NB4 (cell line): ENCODE measurements around the gene DLX2.
A peak's percentile ranks its signal among the peaks of the same experiment; 100 is the strongest.

Experiments
- DNase-seq: peaks from one replicate; pipeline ENCODE4 v3.0.0; 2010; ENCODE audit warnings: low read depth
- H3K4me3 ChIP-seq: one replicate; pipeline ENCODE4 v1.5.1; 2011; ENCODE audit warnings: mild to moderate bottlenecking, low read depth, low read length, moderate library complexity
- CTCF ChIP-seq: IDR thresholded peaks from one replicate; pipeline ENCODE4 v1.5.1; 2012; ENCODE audit warnings: low read depth, low read length
- MAX ChIP-seq: IDR thresholded peaks from 2 replicates; pipeline ENCODE4 v1.6.1; 2011; ENCODE audit warnings: low read depth, low read length
- MYC ChIP-seq: IDR thresholded peaks from 2 replicates; pipeline ENCODE4 v1.6.1; 2011; ENCODE audit warnings: low read depth, low read length
- POLR2A ChIP-seq: IDR thresholded peaks from 2 replicates; pipeline ENCODE4 v1.6.1; 2011; ENCODE audit warnings: mild to moderate bottlenecking; ENCODE audit not compliant: insufficient read length; ENCODE audit errors: extremely low read depth

DLX2 gene

GRCh38 chr2:172087780-172088244 lies 14.9 kb downstream of the DLX2 start:
- no peak overlapping the region for H3K4me3 ChIP-seq
- DNase-seq: no peak
- TF ChIP-seq MYC: no peak
- TF ChIP-seq POLR2A: no peak
- no peak for TF ChIP-seq MAX
- no peak for TF ChIP-seq CTCF

- DNase-seq: no peak
- no peak overlapping the region for H3K4me3 ChIP-seq
- TF ChIP-seq POLR2A (no peak), MYC (no peak), CTCF (no peak), MAX (no peak)
These were observed 15.4 kb downstream of the DLX2 start for GRCh38 chr2:172087207-172087779.

- TF ChIP-seq MAX (no peak), POLR2A (no peak), MYC (no peak), CTCF (no peak)
- DNase-seq: peak; percentile 45
- peak overlapping the region; percentile 35 for H3K4me3 ChIP-seq
These were observed 16.2 kb downstream of the DLX2 start for GRCh38 chr2:172086241-172087206.

GRCh38 chr2:172085460-172086159 lies 17.1 kb downstream of the DLX2 start, which contains the start of gene DLX1:
Gene DLX1 (plus strand): TSS chr2:172085507. CDS start chr2:172085678, 171 bp downstream.
- TF ChIP-seq MYC (no peak), MAX (no peak), CTCF (no peak), POLR2A (no peak)
- no peak for DNase-seq
- peak within 1 kb of the TSS; percentile 53 for H3K4me3 ChIP-seq

GRCh38 chr2:172084645-172085459 lies 17.8 kb downstream of the DLX2 start:
- peak; percentile 98 for DNase-seq
- peak overlapping the region; percentile 53 for H3K4me3 ChIP-seq

More at GRCh38 chr2:172084645-172085459, 17.8 kb downstream of the DLX2 start:
- peak; percentile 13; the same call in 1 of the 2 replicates for TF ChIP-seq MYC
- 0 out of 2 replicates have a peak, but pooled peaks have one; percentile 4 for TF ChIP-seq MAX
- no peak for TF ChIP-seq CTCF
- peak; percentile 72 for TF ChIP-seq POLR2A
